IMR-90 (cell line): ENCODE results near the gene TMEM131. TPM values are rescaled to one million over a fixed set of nuclear protein-coding genes. Genes with fewer than 3 reads are reported as not detected.

ENCODE experiments used
- ATAC-seq: fragments of 200-7000 bp; cut with Tn5 transposase; 2 replicates; pipeline ENCODE4 v1.9.1; 2020; ENCODE audit warnings: low read depth, mild to moderate bottlenecking, moderate library complexity
- BruUV-seq: library from RNA; stranded (reverse); fragments of 400-500 nt; replicated peaks from 2 replicates; lab custom pipeline; 2021; lab: Mats Ljungman, UMichigan
- CTCF ChIA-PET: fragments of 300-600 bp; formaldehyde crosslinking; extraction: SDS; loops from one replicate; lab custom pipeline; 2021; ENCODE audit warnings: antibody characterized with exemption; lab: Yijun Ruan, JAX
- POLR2A ChIA-PET: fragments of 300-600 bp; sonication (Branson Sonifier 250); formaldehyde crosslinking; loops from one replicate; lab custom pipeline; 2022; ENCODE audit warnings: antibody characterized with exemption; ENCODE audit not compliant: unreplicated experiment; lab: Charles Lee
- DNase-seq: peaks from one replicate; pipeline ENCODE4 v3.0.0; 2013
- H2AFZ ChIP-seq: replicated peaks from 2 replicates; pipeline ENCODE3; 2013; ENCODE audit warnings: low read length, mild to moderate bottlenecking; ENCODE audit not compliant: poor library complexity
- H2AK5ac ChIP-seq: 2 replicates; pipeline ENCODE4 v1.6.1; 2013; ENCODE audit warnings: low read depth, low read length, inconsistent platforms
- H2AK9ac ChIP-seq: replicated peaks from 2 replicates; pipeline ENCODE3; 2013; ENCODE audit warnings: mild to moderate bottlenecking, low read depth, low read length, moderate library complexity; ENCODE audit not compliant: poor library complexity
- H2BK120ac ChIP-seq: 2 replicates; pipeline ENCODE4 v1.6.1; 2013; ENCODE audit warnings: low read depth, low read length, inconsistent platforms
- H2BK15ac ChIP-seq: 3 replicates; pipeline ENCODE4 v1.6.1; 2013; ENCODE audit warnings: low read depth, low read length, inconsistent platforms
- H2BK20ac ChIP-seq: 2 replicates; pipeline ENCODE4 v1.6.1; 2013; ENCODE audit warnings: low read depth, mild to moderate bottlenecking, inconsistent platforms, low read length, moderate library complexity
- H2BK5ac ChIP-seq: 2 replicates; pipeline ENCODE4 v1.6.1; 2013; ENCODE audit warnings: mild to moderate bottlenecking, low read depth, low read length, inconsistent platforms; ENCODE audit not compliant: poor library complexity, severe bottlenecking
- H3K14ac ChIP-seq: replicated peaks from 2 replicates; pipeline ENCODE4 v1.6.1; 2013; ENCODE audit warnings: low read depth, low read length, inconsistent platforms
- H3K18ac ChIP-seq: 2 replicates; pipeline ENCODE4 v1.6.1; 2013; ENCODE audit warnings: low read depth, low read length, control low read depth
- H3K23ac ChIP-seq: 2 replicates; pipeline ENCODE4 v1.6.1; 2013; ENCODE audit warnings: low read depth, low read length, inconsistent platforms
- H3K27ac ChIP-seq: 2 replicates; pipeline ENCODE4 v1.5.1; 2013; ENCODE audit warnings: mild to moderate bottlenecking, control low read depth, low read length; ENCODE audit not compliant: insufficient read depth
- H3K27me3 ChIP-seq: 2 replicates; pipeline ENCODE4 v1.6.1; 2013; ENCODE audit warnings: low read length; ENCODE audit not compliant: control insufficient read depth, insufficient read depth
- H3K36me3 ChIP-seq: 2 replicates; pipeline ENCODE4 v1.6.1; 2013; ENCODE audit warnings: low read length, mixed read lengths; ENCODE audit not compliant: control insufficient read depth, insufficient read depth
- H3K4ac ChIP-seq: 2 replicates; pipeline ENCODE4 v1.6.1; 2013; ENCODE audit warnings: low read depth, low read length, inconsistent platforms
- H3K4me1 ChIP-seq: 2 replicates; pipeline ENCODE4 v1.6.1; 2013; ENCODE audit warnings: low read length, mixed read lengths; ENCODE audit not compliant: control insufficient read depth, insufficient read depth
- H3K4me2 ChIP-seq: 2 replicates; pipeline ENCODE4 v1.6.1; 2013; ENCODE audit warnings: low read depth, mild to moderate bottlenecking, control low read depth, low read length, moderate library complexity
- H3K4me3 ChIP-seq: 2 replicates; pipeline ENCODE4 v1.5.1; 2013; ENCODE audit warnings: low read depth, mild to moderate bottlenecking, control low read depth, low read length, moderate library complexity; ENCODE audit not compliant: insufficient read depth
- H3K56ac ChIP-seq: 2 replicates; pipeline ENCODE4 v1.6.1; 2013; ENCODE audit warnings: low read length, inconsistent platforms; ENCODE audit not compliant: insufficient read depth; ENCODE audit errors: extremely low read depth
- H3K79me1 ChIP-seq, 2 experiments: 2 replicates each; pipeline ENCODE4 v1.6.1; 2013; ENCODE audit warnings: low read length in 2 of 2, inconsistent platforms in 1 of 2, low read depth in 1 of 2
- H3K9ac ChIP-seq: 2 replicates; pipeline ENCODE4 v1.6.1; 2013; ENCODE audit warnings: low read depth, low read length, control low read depth
- H3K9me1 ChIP-seq: 2 replicates; pipeline ENCODE4 v1.6.1; 2013; ENCODE audit warnings: low read length, inconsistent platforms; ENCODE audit not compliant: insufficient read depth
- H3K9me3 ChIP-seq: 2 replicates; pipeline ENCODE4 v1.6.1; 2013; ENCODE audit warnings: low read length; ENCODE audit not compliant: control insufficient read depth, insufficient read depth
- H4K20me1 ChIP-seq: 2 replicates; pipeline ENCODE4 v1.6.1; 2013; ENCODE audit warnings: low read length, inconsistent platforms; ENCODE audit not compliant: insufficient read depth
- H4K5ac ChIP-seq: 2 replicates; pipeline ENCODE4 v1.6.1; 2013; ENCODE audit warnings: mild to moderate bottlenecking, low read depth, low read length, control low read depth
- H4K8ac ChIP-seq, 2 experiments: 2 replicates each; pipeline ENCODE4 v1.6.1; 2013; ENCODE audit warnings: low read depth in 2 of 2, low read length in 2 of 2, control low read depth in 1 of 2, inconsistent platforms in 1 of 2
- H4K91ac ChIP-seq: 2 replicates; pipeline ENCODE4 v1.6.1; 2013; ENCODE audit warnings: low read depth, low read length, inconsistent platforms; ENCODE audit not compliant: insufficient read depth
- RCOR1 ChIP-seq: IDR thresholded peaks from 2 replicates; pipeline ENCODE4 v1.6.1; 2012; ENCODE audit warnings: mild to moderate bottlenecking, low read length, improper control_type of control experiment; ENCODE audit not compliant: insufficient replicate concordance
- WGBS, 2 experiments: methylation state at CpG; one replicate each; pipeline versions ENCODE4 v1.1.5 to v1.1.7; 2013; ENCODE audit warnings: missing lambda C conversion rate in 2 of 2; ENCODE audit not compliant: insufficient read length in 1 of 2; ENCODE audit errors: extremely low coverage in 2 of 2; 5-methylcytosine and 5-hydroxymethylcytosine counted together
- dilution Hi-C: fragments of 300-500 bp; cut with HindIII; formaldehyde crosslinking; loops from one replicate; pipeline ENCODE4 v1.14.3; 2018; ENCODE audit warnings: low sequenced_read_pairs; ENCODE audit not compliant: unreplicated experiment
- in situ Hi-C: fragments of 300-500 bp; cut with MboI; formaldehyde crosslinking; loops from 3 replicates; pipeline ENCODE4 v1.14.3; 2019; ENCODE audit warnings: low sequenced_read_pairs, inconsistent platforms, mixed read lengths
- intact Hi-C: fragments of 100-400 bp; cut with micrococcal nuclease; formaldehyde crosslinking; loops from 2 replicates; pipeline ENCODE4 v1.10.0; 2022
- polyA plus RNA-seq, 3 experiments: library from polyadenylated mRNA; depleted of rRNA; stranded (reverse); fragments of >200 nt; gene quantifications; 2 replicates each; pipeline ENCODE4 v1.2.3, GENCODE V29; 2012; ENCODE audit warnings: low replicate concordance in 1 of 3
- total RNA-seq: library from RNA; depleted of rRNA; stranded (reverse); fragments of >200 nt; gene quantifications from 2 replicates; pipeline ENCODE4 v1.2.3, GENCODE V29; 2012

The TMEM131 gene
- total and polyA plus RNA-seq, 2 of the 4 experiments (the other 2 are of a cell fraction): 13.3 to 14.0 TPM

DNA sequence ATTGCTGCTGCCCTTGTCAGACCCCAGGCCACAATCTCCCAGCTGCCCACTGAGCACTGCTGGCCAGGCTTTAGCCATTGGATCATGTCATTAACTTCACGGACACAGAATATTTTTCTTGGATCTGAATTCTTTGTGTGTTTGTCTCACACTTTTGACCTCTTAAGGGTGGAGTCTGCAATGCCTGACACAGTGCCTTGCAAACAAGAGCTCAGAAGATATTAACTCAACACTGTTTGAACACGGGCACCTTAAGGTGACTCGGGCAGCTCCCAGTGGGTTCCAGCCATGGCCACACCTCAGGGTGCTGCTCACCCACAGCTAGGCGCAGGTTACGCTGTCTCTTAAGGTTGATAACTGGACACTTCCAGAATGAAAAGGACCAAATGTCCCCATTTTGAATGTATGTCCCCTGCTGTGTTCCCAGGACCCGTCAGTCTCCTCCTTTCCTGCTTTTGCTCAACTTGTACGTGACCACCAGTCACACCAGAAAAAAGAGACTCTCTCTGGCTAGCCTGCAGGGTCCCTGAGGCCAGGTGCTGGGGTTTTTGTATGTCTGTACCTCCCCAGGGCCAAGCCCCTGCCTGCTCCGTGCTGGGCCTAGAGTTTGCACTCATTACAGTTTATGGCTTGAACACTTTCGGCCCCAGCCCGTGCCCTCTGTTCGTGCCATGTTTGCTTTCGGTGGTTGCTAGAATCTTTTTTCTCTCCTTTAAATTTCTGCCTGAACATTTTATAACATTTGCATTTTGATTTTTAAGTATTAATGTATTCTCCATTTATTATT is 33.4 kb upstream of the TMEM131 start:
- 90% methylated on average over 3 of the region's 12 CpGs; no CpG with 5 or more reads in 1 of the 2 experiments for WGBS, 2 experiments
- Histone ChIP-seq H4K20me1 (no peaks in the 10 kb centered on the region), H3K4ac (0 out of 2 replicates have a peak overlapping the region, but pooled peaks have one; percentile 13), H3K18ac (no peak overlapping the region), H2AK9ac (no peak overlapping the region), H2BK5ac (no peak overlapping the region), H3K27me3 (peaks cover 2% of the 10 kb centered on the region; the same call in 1 of the 2 replicates), H3K36me3 (no peaks in the 10 kb centered on the region), H3K9me3 (no peaks in the 10 kb centered on the region), H3K27ac (no peak overlapping the region), H2BK15ac (no peak overlapping the region), H3K79me1 (no peaks in the 10 kb centered on the region), H3K4me3 (no peak overlapping the region), H4K8ac (no peak overlapping the region), H3K9me1 (no peaks in the 10 kb centered on the region), H2AFZ (no peak overlapping the region), H3K14ac (no peak overlapping the region), H3K23ac (no peak overlapping the region), H2BK120ac (no peak overlapping the region), H3K56ac (no peak overlapping the region), H2BK20ac (peak overlapping the region; percentile 18; the same call in 1 of the 2 replicates), H3K4me2 (no peak overlapping the region), H3K9ac (no peak overlapping the region), H3K4me1 (no peaks in the 10 kb centered on the region), H4K91ac (0 out of 2 replicates have a peak overlapping the region, but pooled peaks have one; percentile 31), H4K5ac (no peak overlapping the region), H2AK5ac (0 out of 2 replicates have a peak overlapping the region, but pooled peaks have one; percentile 21)
- in situ Hi-C loops (no loop called here), intact Hi-C loops (no loop called here), dilution Hi-C loops (no loop called here)
- BruUV-seq: no TSS peak
- ATAC-seq: no peak
- TF ChIP-seq RCOR1: no peak
- ChIA-PET CTCF (no interaction called here), POLR2A (no interaction called here)
- DNase-seq: no peak
